DOHH2 (cell line): ENCODE results near the gene PBOV1.

ENCODE experiments used
- H3F3A ChIP-seq: fragments of 200-600 bp; sonication (generic), shearing (Covaris generic); 2 replicates; pipeline ENCODE4 v1.6.0; 2016; ENCODE audit warnings: antibody characterized with exemption, mild to moderate bottlenecking; ENCODE audit not compliant: control insufficient read depth, insufficient read depth
- H3K27ac ChIP-seq: fragments of 200-600 bp; sonication (generic); 2 replicates; pipeline ENCODE4 v1.5.1; 2014; ENCODE audit warnings: low read depth, mild to moderate bottlenecking, low read length, moderate library complexity
- H3K27me3 ChIP-seq: fragments of 200-600 bp; sonication (generic); 2 replicates; pipeline ENCODE4 v1.6.1; 2014; ENCODE audit warnings: mild to moderate bottlenecking, low read length, mixed read lengths; ENCODE audit not compliant: control insufficient read depth
- H3K36me3 ChIP-seq: fragments of 200-600 bp; sonication (generic); 2 replicates; pipeline ENCODE4 v1.6.1; 2014; ENCODE audit warnings: mild to moderate bottlenecking, low read length, moderate library complexity, mixed read lengths; ENCODE audit not compliant: control insufficient read depth
- H3K4me1 ChIP-seq: fragments of 200-600 bp; sonication (generic); 2 replicates; pipeline ENCODE4 v1.6.1; 2014; ENCODE audit warnings: mild to moderate bottlenecking, low read length, mixed read lengths; ENCODE audit not compliant: control insufficient read depth
- H3K4me2 ChIP-seq: fragments of 200-600 bp; sonication (generic); 2 replicates; pipeline ENCODE4 v1.6.0; 2014; ENCODE audit warnings: mild to moderate bottlenecking, low read length, moderate library complexity
- H3K4me3 ChIP-seq: fragments of 200-600 bp; sonication (generic); 2 replicates; pipeline ENCODE4 v1.5.1; 2014; ENCODE audit warnings: mild to moderate bottlenecking, low read length, mixed read lengths
- H3K79me2 ChIP-seq: fragments of 200-600 bp; sonication (generic); 2 replicates; pipeline ENCODE4 v1.6.1; 2014; ENCODE audit warnings: mild to moderate bottlenecking, low read length, mixed read lengths; ENCODE audit not compliant: control insufficient read depth
- H3K9me2 ChIP-seq: fragments of 200-600 bp; sonication (generic); replicated peaks from 2 replicates; pipeline ENCODE4 v1.6.1; 2014; ENCODE audit warnings: mild to moderate bottlenecking, low read length, mixed read lengths; ENCODE audit not compliant: control insufficient read depth
- H3K9me3 ChIP-seq: fragments of 200-600 bp; sonication (generic); 2 replicates; pipeline ENCODE4 v1.6.1; 2014; ENCODE audit warnings: antibody characterized with exemption, low read length, mixed read lengths; ENCODE audit not compliant: control insufficient read depth, insufficient read depth
- H4K20me1 ChIP-seq: fragments of 200-600 bp; sonication (generic); 2 replicates; pipeline ENCODE4 v1.6.0; 2014; ENCODE audit warnings: low read depth, mild to moderate bottlenecking, antibody characterized with exemption, low read length, moderate library complexity; ENCODE audit not compliant: control insufficient read depth, insufficient read depth
- CTCF ChIP-seq: fragments of 200-600 bp; sonication (generic); IDR thresholded peaks from one replicate; pipeline ENCODE4 v1.5.1; 2014; ENCODE audit warnings: antibody characterized with exemption, mild to moderate bottlenecking, low read depth, low read length; ENCODE audit not compliant: poor library complexity, severe bottlenecking
- EZH2phosphoT487 ChIP-seq: fragments of 200-600 bp; sonication (generic); IDR thresholded peaks from 2 replicates; pipeline ENCODE4 v1.6.1; 2017; ENCODE audit warnings: borderline replicate concordance, mild to moderate bottlenecking, antibody characterized with exemption, low read length, moderate library complexity, mixed read lengths

Gene PBOV1

GRCh38 chr6:138229072-138229471 lies 10.8 kb upstream of the PBOV1 start:
- H3K27me3 ChIP-seq: no peaks in the 10 kb centered on the region
- no peaks in the 10 kb centered on the region for H3K79me2 ChIP-seq
- H3K9me2 ChIP-seq: no peaks in the 10 kb centered on the region
- no peaks in the 10 kb centered on the region for H3F3A ChIP-seq
- TF ChIP-seq CTCF (no peak), EZH2phosphoT487 (no peak)
- H4K20me1 ChIP-seq: no peaks in the 10 kb centered on the region
- no peak overlapping the region for H3K27ac ChIP-seq
- no peaks in the 10 kb centered on the region for H3K9me3 ChIP-seq
- peaks cover 7% of the 10 kb centered on the region for H3K4me1 ChIP-seq
- no peak overlapping the region for H3K4me3 ChIP-seq
- H3K36me3 ChIP-seq: no peaks in the 10 kb centered on the region
- no peak overlapping the region for H3K4me2 ChIP-seq

GRCh38 chr6:138227316-138227781 lies 9.1 kb upstream of the PBOV1 start:
- H3K9me2 ChIP-seq: no peaks in the 10 kb centered on the region
- no peak overlapping the region for H3K4me3 ChIP-seq
- TF ChIP-seq EZH2phosphoT487 (no peak), CTCF (no peak)
- no peak overlapping the region for H3K27ac ChIP-seq
- no peaks in the 10 kb centered on the region for H3F3A ChIP-seq
- no peaks in the 10 kb centered on the region for H4K20me1 ChIP-seq
- H3K27me3 ChIP-seq: no peaks in the 10 kb centered on the region
- no peak overlapping the region for H3K4me2 ChIP-seq
- H3K9me3 ChIP-seq: no peaks in the 10 kb centered on the region
- peaks cover 7% of the 10 kb centered on the region for H3K4me1 ChIP-seq
- H3K36me3 ChIP-seq: no peaks in the 10 kb centered on the region
- H3K79me2 ChIP-seq: no peaks in the 10 kb centered on the region

GRCh38 chr6:138226700-138227315 lies 8.5 kb upstream of the PBOV1 start:
- Histone ChIP-seq H4K20me1 (no peaks in the 10 kb centered on the region), H3K27ac (no peak overlapping the region), H3K79me2 (no peaks in the 10 kb centered on the region), H3K36me3 (no peaks in the 10 kb centered on the region), H3K9me2 (no peaks in the 10 kb centered on the region), H3F3A (no peaks in the 10 kb centered on the region), H3K4me1 (peaks cover 5% of the 10 kb centered on the region), H3K4me3 (no peak overlapping the region), H3K27me3 (no peaks in the 10 kb centered on the region), H3K4me2 (no peak overlapping the region), H3K9me3 (no peaks in the 10 kb centered on the region)
- TF ChIP-seq EZH2phosphoT487 (no peak), CTCF (no peak)
